ENCODE results near the gene WNK4.

The WNK4 gene

GRCh38 chr17:42787266-42787665 is 6.9 kb downstream of the WNK4 start:
- no peak overlapping the region for H3K27ac ChIP-seq
- no peak overlapping the region for H3K4me3 ChIP-seq (ENCODE audit: low read depth, low read length)
- no peaks in the 10 kb centered on the region for H3K9me3 ChIP-seq (ENCODE audit: severe bottlenecking)
- peaks cover 3% of the 10 kb centered on the region for H3K27me3 ChIP-seq (ENCODE audit: insufficient read depth, low read depth, severe bottlenecking)
- no peaks in the 10 kb centered on the region for H3K36me3 ChIP-seq
- no peak for DNase-seq
- TF ChIP-seq CTCF (IDR thresholded peaks at IDR 0.05; ENCODE audit: low read depth, low read length): no peak

GRCh38 chr17:42791948-42792347 is 11.5 kb downstream of the WNK4 start:
- H3K36me3 ChIP-seq: peaks cover 9% of the 10 kb centered on the region
- H3K27ac ChIP-seq: no peak overlapping the region
- no peak overlapping the region for H3K4me3 ChIP-seq (ENCODE audit: low read depth, low read length)
- H3K9me3 ChIP-seq (ENCODE audit: severe bottlenecking): no peaks in the 10 kb centered on the region
- TF ChIP-seq CTCF (IDR thresholded peaks at IDR 0.05; ENCODE audit: low read depth, low read length): no peak
- DNase-seq: no peak
- no peaks in the 10 kb centered on the region for H3K27me3 ChIP-seq (ENCODE audit: insufficient read depth, low read depth, severe bottlenecking)

- H3K9me3 ChIP-seq (ENCODE audit: severe bottlenecking): no peaks in the 10 kb centered on the region
- no peak overlapping the region for H3K4me3 ChIP-seq (ENCODE audit: low read depth, low read length)
- peaks cover 15% of the 10 kb centered on the region for H3K36me3 ChIP-seq
- no peak for DNase-seq
- no peak overlapping the region for H3K27ac ChIP-seq
- TF ChIP-seq CTCF (IDR thresholded peaks at IDR 0.05; ENCODE audit: low read depth, low read length): no peak
- H3K27me3 ChIP-seq (ENCODE audit: insufficient read depth, low read depth, severe bottlenecking): no peaks in the 10 kb centered on the region
Observed at GRCh38 chr17:42792545-42792944, 12.1 kb downstream of the WNK4 start.

GRCh38 chr17:42795061-42795460 is 14.7 kb downstream of the WNK4 start:
- peaks cover 8% of the 10 kb centered on the region for H3K9me3 ChIP-seq (ENCODE audit: severe bottlenecking)
- H3K27ac ChIP-seq: no peak overlapping the region
- peaks cover 18% of the 10 kb centered on the region for H3K36me3 ChIP-seq
- DNase-seq: no peak
- no peaks in the 10 kb centered on the region for H3K27me3 ChIP-seq (ENCODE audit: insufficient read depth, low read depth, severe bottlenecking)
- no peak overlapping the region for H3K4me3 ChIP-seq (ENCODE audit: low read depth, low read length)
- TF ChIP-seq CTCF (IDR thresholded peaks at IDR 0.05; ENCODE audit: low read depth, low read length): no peak

- no peak overlapping the region for H3K27ac ChIP-seq
- no peak for TF ChIP-seq CTCF (IDR thresholded peaks at IDR 0.05; ENCODE audit: low read depth, low read length)
- H3K9me3 ChIP-seq (ENCODE audit: severe bottlenecking): peaks cover 8% of the 10 kb centered on the region
- H3K36me3 ChIP-seq: peaks cover 18% of the 10 kb centered on the region
- H3K4me3 ChIP-seq (ENCODE audit: low read depth, low read length): no peak overlapping the region
- no peak for DNase-seq
- no peaks in the 10 kb centered on the region for H3K27me3 ChIP-seq (ENCODE audit: insufficient read depth, low read depth, severe bottlenecking)
Observed at GRCh38 chr17:42795465-42795864, 15.1 kb downstream of the WNK4 start.

GRCh38 chr17:42796066-42796758 is 15.8 kb downstream of the WNK4 start:
- no peak for DNase-seq
- Histone ChIP-seq H3K9me3 (ENCODE audit: severe bottlenecking) (peaks cover 8% of the 10 kb centered on the region), H3K27ac (no peak overlapping the region), H3K4me3 (ENCODE audit: low read depth, low read length) (no peak overlapping the region), H3K36me3 (peaks cover 18% of the 10 kb centered on the region), H3K27me3 (ENCODE audit: insufficient read depth, low read depth, severe bottlenecking) (no peaks in the 10 kb centered on the region)
- no peak for TF ChIP-seq CTCF (IDR thresholded peaks at IDR 0.05; ENCODE audit: low read depth, low read length)
